ENCODE measurements around the gene MDFIC.

Gene MDFIC

DNA sequence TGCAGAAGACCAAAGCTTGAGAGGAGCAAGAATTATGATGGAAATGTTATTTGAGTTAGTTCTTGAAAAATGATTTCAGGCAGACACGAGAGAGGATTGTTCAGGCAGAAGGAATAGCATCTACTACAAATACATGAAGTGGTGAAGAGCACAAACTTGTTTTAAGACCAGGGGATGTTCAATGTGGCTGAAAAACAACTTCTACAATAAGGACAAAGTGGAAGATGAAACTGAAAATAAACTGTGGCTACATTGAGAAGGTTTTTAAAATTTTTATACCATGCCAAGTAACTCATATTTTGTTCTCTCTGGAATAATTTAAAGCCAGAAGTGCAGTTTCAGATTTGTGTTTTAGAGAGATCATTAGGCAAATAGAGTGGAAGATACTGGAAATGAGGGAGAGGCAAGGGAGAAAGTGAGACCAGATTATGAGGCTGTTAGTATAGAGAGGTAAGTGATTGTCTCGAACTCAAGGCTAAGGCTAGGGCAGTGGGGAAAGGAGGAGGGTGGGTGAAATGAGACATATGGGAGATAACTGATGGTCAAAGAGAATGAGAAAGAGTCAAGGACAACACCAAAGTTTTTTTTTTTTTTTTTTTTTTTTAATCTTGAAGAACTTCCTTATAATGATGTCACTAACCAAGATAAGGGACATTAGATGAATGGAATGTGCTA is 115.4 kb downstream of the MDFIC start:
- H3K4me3 ChIP-seq (ENCODE audit: low read depth, low read length) = no peak overlapping the region
- TF ChIP-seq, protein P1, sequence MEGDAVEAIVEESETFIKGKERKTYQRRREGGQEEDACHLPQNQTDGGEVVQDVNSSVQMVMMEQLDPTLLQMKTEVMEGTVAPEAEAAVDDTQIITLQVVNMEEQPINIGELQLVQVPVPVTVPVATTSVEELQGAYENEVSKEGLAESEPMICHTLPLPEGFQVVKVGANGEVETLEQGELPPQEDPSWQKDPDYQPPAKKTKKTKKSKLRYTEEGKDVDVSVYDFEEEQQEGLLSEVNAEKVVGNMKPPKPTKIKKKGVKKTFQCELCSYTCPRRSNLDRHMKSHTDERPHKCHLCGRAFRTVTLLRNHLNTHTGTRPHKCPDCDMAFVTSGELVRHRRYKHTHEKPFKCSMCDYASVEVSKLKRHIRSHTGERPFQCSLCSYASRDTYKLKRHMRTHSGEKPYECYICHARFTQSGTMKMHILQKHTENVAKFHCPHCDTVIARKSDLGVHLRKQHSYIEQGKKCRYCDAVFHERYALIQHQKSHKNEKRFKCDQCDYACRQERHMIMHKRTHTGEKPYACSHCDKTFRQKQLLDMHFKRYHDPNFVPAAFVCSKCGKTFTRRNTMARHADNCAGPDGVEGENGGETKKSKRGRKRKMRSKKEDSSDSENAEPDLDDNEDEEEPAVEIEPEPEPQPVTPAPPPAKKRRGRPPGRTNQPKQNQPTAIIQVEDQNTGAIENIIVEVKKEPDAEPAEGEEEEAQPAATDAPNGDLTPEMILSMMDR (conservative IDR thresholded peaks at IDR 0.05; ENCODE audit: low read depth, low read length) = no peak
- DNase-seq (ENCODE audit: low read depth) = no peak

DNA sequence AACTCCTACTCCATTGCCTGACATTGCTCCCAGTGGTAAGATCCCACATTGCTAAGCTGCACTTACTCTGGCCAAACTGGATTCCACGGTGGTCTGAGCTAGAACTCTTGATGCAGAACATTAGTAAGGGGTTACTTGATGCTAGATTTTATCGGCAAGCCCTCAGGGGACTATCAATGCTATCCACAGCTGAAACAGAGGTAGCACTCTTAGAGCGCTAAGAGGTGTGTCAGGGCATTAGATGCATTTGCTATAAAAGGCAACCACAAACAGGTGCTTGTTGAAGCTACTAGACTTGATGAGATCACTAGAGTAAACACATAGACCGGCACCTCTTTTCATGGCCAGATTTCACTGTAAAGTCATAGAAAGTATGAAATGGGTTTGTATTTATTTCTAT is 116.3 kb downstream of the MDFIC start:
- TF ChIP-seq, protein P1 (conservative IDR thresholded peaks at IDR 0.05; ENCODE audit: low read depth, low read length) = no peak
- no peak overlapping the region for H3K4me3 ChIP-seq (ENCODE audit: low read depth, low read length)
- no peak for DNase-seq (ENCODE audit: low read depth)

DNA sequence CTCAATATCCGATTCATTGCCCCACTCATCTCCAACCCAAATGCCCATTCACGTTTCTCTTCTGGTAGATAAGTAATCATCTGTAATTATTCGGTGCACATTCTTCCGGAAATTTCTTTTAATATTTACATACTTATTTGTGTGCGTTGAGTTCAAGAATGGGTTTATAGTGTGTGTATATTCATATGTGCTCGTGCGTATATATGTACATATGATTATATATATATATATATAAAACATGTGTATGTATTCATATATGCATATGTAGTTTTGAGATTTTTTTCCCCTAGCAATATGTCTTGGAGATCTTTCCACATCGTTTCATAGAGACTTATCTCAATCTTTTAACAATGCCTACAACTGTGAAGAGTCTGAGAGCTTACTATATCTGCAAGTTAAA is 118.2 kb downstream of the MDFIC start:
- no peak overlapping the region for H3K4me3 ChIP-seq (ENCODE audit: low read depth, low read length)
- no peak for DNase-seq (ENCODE audit: low read depth)
- TF ChIP-seq, protein P1 (conservative IDR thresholded peaks at IDR 0.05; ENCODE audit: low read depth, low read length) = no peak

DNA sequence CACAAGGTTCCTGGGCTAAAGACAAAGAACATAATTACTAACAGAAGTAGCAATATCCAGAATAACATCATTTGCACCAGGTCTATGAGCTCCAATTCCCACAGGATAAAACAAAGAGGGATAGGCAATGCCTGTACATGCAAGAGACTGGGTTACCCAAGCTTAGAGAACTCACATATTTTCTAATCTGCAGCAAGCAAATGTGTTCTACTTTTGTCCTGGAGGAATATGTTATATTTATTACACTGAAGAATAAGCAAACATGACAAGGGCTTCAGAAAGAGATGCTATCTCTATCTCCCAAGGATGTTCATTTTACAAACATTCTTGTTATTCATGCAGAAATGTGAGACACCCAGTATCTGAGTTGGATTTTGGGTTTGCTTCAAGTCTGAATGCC is 118.6 kb downstream of the MDFIC start:
- H3K4me3 ChIP-seq (ENCODE audit: low read depth, low read length) = no peak overlapping the region
- DNase-seq (ENCODE audit: low read depth) = no peak
- TF ChIP-seq, protein P1 (conservative IDR thresholded peaks at IDR 0.05; ENCODE audit: low read depth, low read length) = no peak

DNA sequence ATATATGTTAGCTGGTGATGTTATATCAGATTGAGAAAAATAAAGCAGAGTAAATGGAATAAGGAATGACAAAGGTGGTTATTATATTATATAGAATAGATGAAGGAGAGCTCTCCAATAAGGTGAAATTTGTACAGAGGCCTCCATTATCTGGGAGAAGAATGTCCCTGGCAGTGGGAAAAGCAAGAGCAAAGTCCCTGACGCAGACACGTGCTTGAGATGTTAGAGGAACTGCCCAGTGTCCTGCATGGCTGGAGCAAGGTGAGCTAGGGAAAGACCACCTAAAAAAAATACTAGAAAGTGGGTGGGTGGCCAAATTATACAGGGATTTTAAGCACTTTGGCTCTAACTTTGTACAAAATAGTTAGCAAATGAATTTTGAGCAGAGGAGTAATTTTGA is 120.7 kb downstream of the MDFIC start:
- TF ChIP-seq, protein P1 (conservative IDR thresholded peaks at IDR 0.05; ENCODE audit: low read depth, low read length) = no peak
- no peak for DNase-seq (ENCODE audit: low read depth)

DNA sequence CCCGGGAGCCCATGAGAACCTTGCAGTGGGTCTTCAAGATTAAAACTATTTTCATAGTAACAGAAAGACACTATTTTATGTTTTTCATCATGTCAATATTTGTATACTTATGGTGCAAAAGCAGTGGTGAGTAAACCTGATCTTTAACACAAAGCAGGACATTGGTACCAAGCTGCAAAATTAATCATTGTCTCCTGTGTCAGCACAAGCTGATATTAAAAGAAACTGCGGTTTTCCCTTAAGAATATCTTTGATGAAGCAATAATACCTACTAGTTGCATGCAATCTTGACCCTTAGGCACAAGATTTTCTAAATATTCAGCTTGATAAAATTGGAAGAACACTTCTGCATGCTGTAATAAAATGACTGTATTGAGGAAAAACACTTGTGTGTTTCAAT is 121.7 kb downstream of the MDFIC start:
- TF ChIP-seq, protein P1 (conservative IDR thresholded peaks at IDR 0.05; ENCODE audit: low read depth, low read length) = no peak

More for the DNA sequence above, 120.7 kb downstream of the MDFIC start:
- no peak overlapping the region for H3K4me3 ChIP-seq (ENCODE audit: low read depth, low read length)

DNA sequence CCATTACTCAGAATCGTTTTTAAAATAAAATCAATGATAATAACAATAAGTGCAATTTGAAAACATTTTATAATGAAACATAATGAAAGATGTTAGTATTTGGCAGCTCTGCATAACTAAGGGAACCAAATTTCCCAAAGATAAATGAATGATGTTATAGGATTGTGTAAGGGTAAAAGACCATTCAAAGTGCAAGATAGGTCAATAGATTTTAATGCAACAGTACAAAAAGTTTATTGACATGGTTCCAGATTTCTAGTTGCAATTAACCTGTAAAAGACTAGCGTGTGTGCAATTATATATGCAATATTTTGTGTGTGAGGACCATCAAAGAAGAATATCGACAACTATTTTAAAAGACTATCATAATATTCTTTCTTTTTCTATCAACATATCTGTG is 122.3 kb downstream of the MDFIC start:
- no peak for DNase-seq (ENCODE audit: low read depth)
- TF ChIP-seq, protein P1 (conservative IDR thresholded peaks at IDR 0.05; ENCODE audit: low read depth, low read length) = no peak
- H3K4me3 ChIP-seq (ENCODE audit: low read depth, low read length) = no peak overlapping the region

More for the DNA sequence above, 121.7 kb downstream of the MDFIC start:
- no peak for DNase-seq (ENCODE audit: low read depth)
- no peak overlapping the region for H3K4me3 ChIP-seq (ENCODE audit: low read depth, low read length)
